Measurements from ENCODE around the gene CSRNP2. TPM values are rescaled to one million over a fixed set of nuclear protein-coding genes. Genes with fewer than 3 reads are reported as not detected.

CSRNP2 gene
- total RNA-seq, 1 experiment from 2014 or later: 18.9 TPM

DNA sequence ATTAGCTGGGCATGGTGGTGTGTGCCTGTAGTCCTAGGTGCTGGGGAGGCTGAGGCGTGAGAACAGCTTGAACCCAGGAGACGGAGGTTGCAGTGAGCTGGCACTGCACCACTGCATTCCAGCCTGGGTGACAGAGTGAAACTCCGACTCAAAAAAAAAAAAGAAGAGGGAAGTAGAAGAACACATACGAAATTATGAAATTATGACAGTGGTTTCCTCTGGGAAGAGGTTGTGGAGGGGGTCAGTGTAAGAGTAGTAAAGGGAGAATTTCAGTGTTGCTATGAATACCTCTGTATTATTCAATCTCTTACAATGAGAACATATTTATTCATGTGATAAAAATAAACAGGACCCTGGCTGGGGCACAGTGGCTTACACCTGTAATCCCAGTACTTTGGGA lies 24.7 kb upstream of the CSRNP2 start:
- BruUV-seq (replicated peaks): no TSS peak
- H2AFZ ChIP-seq (ENCODE audit: low read length): no peak overlapping the region

DNA sequence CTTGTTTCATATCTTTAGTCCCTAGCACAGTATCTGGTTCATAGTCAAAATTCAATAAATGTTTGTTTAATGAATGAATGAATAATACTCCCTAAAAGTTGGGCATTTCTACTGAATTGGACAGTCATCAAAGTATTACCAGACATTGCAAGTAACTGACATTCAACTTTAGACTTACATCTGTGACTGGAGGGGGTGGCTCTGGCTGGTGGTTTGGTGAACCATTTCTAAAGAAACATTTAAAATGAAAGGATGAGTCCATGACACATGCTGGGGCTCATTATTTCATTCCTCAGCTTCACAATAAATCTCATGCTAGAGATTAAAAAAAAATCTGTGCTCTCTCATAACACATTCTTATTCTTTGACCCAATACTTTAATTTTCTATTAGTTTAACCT lies 20.6 kb upstream of the CSRNP2 start:
- no TSS peak for BruUV-seq (replicated peaks)
- POLR2A ChIA-PET (ENCODE audit: unreplicated experiment): no interaction called here
- CTCF ChIA-PET: no interaction called here
- H3K36me3 ChIP-seq (ENCODE audit: low read depth, low read length): peaks cover 8% of the 10 kb centered on the region; the same call in 1 of the 2 replicates
- H3K9me2 ChIP-seq (replicated peaks; ENCODE audit: low read length): no peaks in the 10 kb centered on the region
- H2AFZ ChIP-seq (ENCODE audit: low read length): no peak overlapping the region
- no peak for TF ChIP-seq EZH2phosphoT487 (IDR thresholded peaks at IDR 0.05; ENCODE audit: borderline replicate concordance, low read length)
- no peak for TF ChIP-seq EZH2 (IDR thresholded peaks at IDR 0.05; ENCODE audit: low read length, unreplicated experiment)
- TF ChIP-seq CTCF (conservative IDR thresholded peaks at IDR 0.05; ENCODE audit: low read depth, low read length): no peak
- no peaks in the 10 kb centered on the region for H3K4me1 ChIP-seq (ENCODE audit: insufficient read depth, low read length)
- no peaks in the 10 kb centered on the region for H3K9me3 ChIP-seq (ENCODE audit: low read length)
- no peak overlapping the region for H3K4me2 ChIP-seq (ENCODE audit: low read length)
- no peak for ATAC-seq
- H3K79me2 ChIP-seq (ENCODE audit: low read length): no peaks in the 10 kb centered on the region
- H3K4me3 ChIP-seq (ENCODE audit: low read length): no peak overlapping the region
- no peaks in the 10 kb centered on the region for H3K27me3 ChIP-seq (ENCODE audit: low read length)
- DNase-seq: no peak
- H3K9ac ChIP-seq (ENCODE audit: low read length): no peak overlapping the region
- no peak overlapping the region for H3K27ac ChIP-seq (ENCODE audit: low read length)
- H3F3A ChIP-seq (ENCODE audit: low read length, unreplicated experiment): no peaks in the 10 kb centered on the region
- intact Hi-C loops (cut with micrococcal nuclease): no loop called here
- H4K20me1 ChIP-seq (ENCODE audit: low read length): no peaks in the 10 kb centered on the region

More for the DNA sequence above, 24.7 kb upstream of the CSRNP2 start:
- Histone ChIP-seq H3K9me3 (ENCODE audit: low read length) (no peaks in the 10 kb centered on the region), H3K4me2 (ENCODE audit: low read length) (no peak overlapping the region), H3K4me3 (ENCODE audit: low read length) (no peak overlapping the region), H3K79me2 (ENCODE audit: low read length) (no peaks in the 10 kb centered on the region), H3K9ac (ENCODE audit: low read length) (no peak overlapping the region), H4K20me1 (ENCODE audit: low read length) (no peaks in the 10 kb centered on the region), H3K27me3 (ENCODE audit: low read length) (no peaks in the 10 kb centered on the region), H3K9me2 (replicated peaks; ENCODE audit: low read length) (no peaks in the 10 kb centered on the region), H3F3A (ENCODE audit: low read length, unreplicated experiment) (no peaks in the 10 kb centered on the region), H3K36me3 (ENCODE audit: low read depth, low read length) (no peaks in the 10 kb centered on the region), H3K4me1 (ENCODE audit: insufficient read depth, low read length) (no peaks in the 10 kb centered on the region), H3K27ac (ENCODE audit: low read length) (no peak overlapping the region)
- no peak for ATAC-seq
- intact Hi-C loops (cut with micrococcal nuclease): no loop called here
- DNase-seq: no peak
- POLR2A ChIA-PET (ENCODE audit: unreplicated experiment): no interaction called here
- CTCF ChIA-PET: no interaction called here
- TF ChIP-seq EZH2 (IDR thresholded peaks at IDR 0.05; ENCODE audit: low read length, unreplicated experiment) (no peak), EZH2phosphoT487 (IDR thresholded peaks at IDR 0.05; ENCODE audit: borderline replicate concordance, low read length) (no peak), CTCF (conservative IDR thresholded peaks at IDR 0.05; ENCODE audit: low read depth, low read length) (no peak)

DNA sequence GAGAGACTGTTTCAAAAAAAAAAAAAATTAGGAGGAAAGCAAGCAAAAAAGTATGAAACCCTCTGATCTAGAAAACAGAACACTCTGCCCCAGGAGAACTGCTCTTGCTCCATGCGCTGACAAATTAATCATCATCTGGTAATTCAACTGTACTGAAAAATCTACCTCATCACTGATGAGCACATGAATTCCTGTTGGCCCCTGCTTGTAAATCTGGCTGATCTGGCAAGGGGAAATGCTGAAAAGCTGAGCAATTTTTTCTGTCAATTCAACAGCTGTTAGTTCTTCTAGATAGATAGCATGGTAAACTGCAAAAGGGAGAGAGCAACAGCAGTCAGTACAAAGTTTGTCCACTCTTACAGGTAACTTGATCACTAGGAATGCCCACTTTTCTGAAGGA lies 15.2 kb upstream of the CSRNP2 start:
- no peaks in the 10 kb centered on the region for H3K9me3 ChIP-seq (ENCODE audit: low read length)
- H3K4me2 ChIP-seq (ENCODE audit: low read length): no peak overlapping the region
- H2AFZ ChIP-seq (ENCODE audit: low read length): no peak overlapping the region
- no peaks in the 10 kb centered on the region for H3K79me2 ChIP-seq (ENCODE audit: low read length)
- H4K20me1 ChIP-seq (ENCODE audit: low read length): no peaks in the 10 kb centered on the region
- no peak for DNase-seq
- H3K4me3 ChIP-seq (ENCODE audit: low read length): no peak overlapping the region
- intact Hi-C loops (cut with micrococcal nuclease): loop anchor here (5.0 kb wide), 2 partner anchors 229 to 244 kb away; no protein-coding TSS in a partner anchor
- ChIA-PET POLR2A (ENCODE audit: unreplicated experiment) (no interaction called here), CTCF (no interaction called here)
- no peak overlapping the region for H3K27ac ChIP-seq (ENCODE audit: low read length)
- no peak for ATAC-seq
- no peaks in the 10 kb centered on the region for H3F3A ChIP-seq (ENCODE audit: low read length, unreplicated experiment)
- H3K4me1 ChIP-seq (ENCODE audit: insufficient read depth, low read length): no peaks in the 10 kb centered on the region
- no peaks in the 10 kb centered on the region for H3K9me2 ChIP-seq (replicated peaks; ENCODE audit: low read length)
- H3K27me3 ChIP-seq (ENCODE audit: low read length): no peaks in the 10 kb centered on the region
- H3K36me3 ChIP-seq (ENCODE audit: low read depth, low read length): peaks cover 42% of the 10 kb centered on the region
- H3K9ac ChIP-seq (ENCODE audit: low read length): no peak overlapping the region
- BruUV-seq (replicated peaks): no TSS peak
- TF ChIP-seq EZH2 (IDR thresholded peaks at IDR 0.05; ENCODE audit: low read length, unreplicated experiment): no peak
- no peak for TF ChIP-seq CTCF (conservative IDR thresholded peaks at IDR 0.05; ENCODE audit: low read depth, low read length)

Data from PC-3 (cell line).